ENCODE data around the gene RSPO3.
A peak's percentile ranks its signal among the peaks of the same experiment; 100 is the strongest.

RSPO3 gene, protein sequence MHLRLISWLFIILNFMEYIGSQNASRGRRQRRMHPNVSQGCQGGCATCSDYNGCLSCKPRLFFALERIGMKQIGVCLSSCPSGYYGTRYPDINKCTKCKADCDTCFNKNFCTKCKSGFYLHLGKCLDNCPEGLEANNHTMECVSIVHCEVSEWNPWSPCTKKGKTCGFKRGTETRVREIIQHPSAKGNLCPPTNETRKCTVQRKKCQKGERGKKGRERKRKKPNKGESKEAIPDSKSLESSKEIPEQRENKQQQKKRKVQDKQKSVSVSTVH

GRCh38 chr6:127118298-127119101 is at the start of gene RSPO3:
Gene RSPO3, plus strand, starts transcription at chr6:127118671. Its CDS starts 522 bp downstream, at chr6:127119193.
- H3F3A ChIP-seq (ENCODE audit: control insufficient read depth, insufficient read depth) = no peaks in the 10 kb centered on the region
- H4K20me1 ChIP-seq (ENCODE audit: control insufficient read depth, insufficient read depth, low read depth, low read length) = no peaks in the 10 kb centered on the region
- H3K4me2 ChIP-seq (ENCODE audit: low read length) = no peak within 1 kb of the TSS
- TF ChIP-seq EZH2phosphoT487 (IDR thresholded peaks at IDR 0.05; ENCODE audit: borderline replicate concordance, low read length) = no peak
- TF ChIP-seq, protein P1, sequence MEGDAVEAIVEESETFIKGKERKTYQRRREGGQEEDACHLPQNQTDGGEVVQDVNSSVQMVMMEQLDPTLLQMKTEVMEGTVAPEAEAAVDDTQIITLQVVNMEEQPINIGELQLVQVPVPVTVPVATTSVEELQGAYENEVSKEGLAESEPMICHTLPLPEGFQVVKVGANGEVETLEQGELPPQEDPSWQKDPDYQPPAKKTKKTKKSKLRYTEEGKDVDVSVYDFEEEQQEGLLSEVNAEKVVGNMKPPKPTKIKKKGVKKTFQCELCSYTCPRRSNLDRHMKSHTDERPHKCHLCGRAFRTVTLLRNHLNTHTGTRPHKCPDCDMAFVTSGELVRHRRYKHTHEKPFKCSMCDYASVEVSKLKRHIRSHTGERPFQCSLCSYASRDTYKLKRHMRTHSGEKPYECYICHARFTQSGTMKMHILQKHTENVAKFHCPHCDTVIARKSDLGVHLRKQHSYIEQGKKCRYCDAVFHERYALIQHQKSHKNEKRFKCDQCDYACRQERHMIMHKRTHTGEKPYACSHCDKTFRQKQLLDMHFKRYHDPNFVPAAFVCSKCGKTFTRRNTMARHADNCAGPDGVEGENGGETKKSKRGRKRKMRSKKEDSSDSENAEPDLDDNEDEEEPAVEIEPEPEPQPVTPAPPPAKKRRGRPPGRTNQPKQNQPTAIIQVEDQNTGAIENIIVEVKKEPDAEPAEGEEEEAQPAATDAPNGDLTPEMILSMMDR (IDR thresholded peaks at IDR 0.05; ENCODE audit: low read depth, low read length, poor library complexity, severe bottlenecking) = no peak
- no peaks in the 10 kb centered on the region for H3K9me3 ChIP-seq (ENCODE audit: control insufficient read depth, insufficient read depth, low read length)
- H3K27ac ChIP-seq (ENCODE audit: low read depth, low read length) = no peak within 1 kb of the TSS
- H3K27me3 ChIP-seq (ENCODE audit: control insufficient read depth, low read length) = peaks cover 32% of the 10 kb centered on the region
- no peaks in the 10 kb centered on the region for H3K4me1 ChIP-seq (ENCODE audit: control insufficient read depth, low read length)
- no peaks in the 10 kb centered on the region for H3K79me2 ChIP-seq (ENCODE audit: control insufficient read depth, low read length)
- no peak within 1 kb of the TSS for H3K4me3 ChIP-seq (ENCODE audit: low read length)
- no peaks in the 10 kb centered on the region for H3K36me3 ChIP-seq (ENCODE audit: control insufficient read depth, low read length)
- no peaks in the 10 kb centered on the region for H3K9me2 ChIP-seq (replicated peaks; ENCODE audit: control insufficient read depth, low read length)

GRCh38 chr6:127069659-127070279 is 48.7 kb upstream of the RSPO3 start:
- no peak overlapping the region for H3K4me2 ChIP-seq (ENCODE audit: low read length)
- H3K9me2 ChIP-seq (replicated peaks; ENCODE audit: control insufficient read depth, low read length) = no peaks in the 10 kb centered on the region
- H3K4me1 ChIP-seq (ENCODE audit: control insufficient read depth, low read length) = no peaks in the 10 kb centered on the region
- no peak overlapping the region for H3K27ac ChIP-seq (ENCODE audit: low read depth, low read length)
- H3F3A ChIP-seq (ENCODE audit: control insufficient read depth, insufficient read depth) = no peaks in the 10 kb centered on the region
- TF ChIP-seq, protein P1 (IDR thresholded peaks at IDR 0.05; ENCODE audit: low read depth, low read length, poor library complexity, severe bottlenecking) = peak; percentile 49
- no peak for TF ChIP-seq EZH2phosphoT487 (IDR thresholded peaks at IDR 0.05; ENCODE audit: borderline replicate concordance, low read length)
- H3K36me3 ChIP-seq (ENCODE audit: control insufficient read depth, low read length) = no peaks in the 10 kb centered on the region
- no peak overlapping the region for H3K4me3 ChIP-seq (ENCODE audit: low read length)
- no peaks in the 10 kb centered on the region for H3K9me3 ChIP-seq (ENCODE audit: control insufficient read depth, insufficient read depth, low read length)
- H3K79me2 ChIP-seq (ENCODE audit: control insufficient read depth, low read length) = no peaks in the 10 kb centered on the region
- H3K27me3 ChIP-seq (ENCODE audit: control insufficient read depth, low read length) = no peaks in the 10 kb centered on the region; the same call in 1 of the 2 replicates
- no peaks in the 10 kb centered on the region for H4K20me1 ChIP-seq (ENCODE audit: control insufficient read depth, insufficient read depth, low read depth, low read length)

DNA sequence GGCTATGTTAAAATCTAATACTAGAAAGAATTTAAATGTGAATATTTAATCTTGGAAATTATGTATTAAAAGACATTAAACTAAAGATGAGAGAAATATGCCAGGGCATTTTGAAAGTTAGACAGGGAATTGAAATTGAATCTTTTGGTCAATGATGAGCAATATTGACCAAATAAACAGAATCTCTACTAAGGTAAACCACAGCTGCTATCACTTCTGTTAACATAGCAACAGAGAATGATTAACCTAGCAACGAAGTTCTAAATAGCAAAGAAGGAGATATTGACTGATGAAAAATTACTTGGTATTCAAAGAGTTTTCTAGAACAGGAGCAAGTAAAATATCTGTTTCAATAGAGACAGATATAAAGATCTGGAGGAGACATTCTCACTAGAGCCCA is 45.2 kb upstream of the RSPO3 start:
- TF ChIP-seq, protein P1 (IDR thresholded peaks at IDR 0.05; ENCODE audit: low read depth, low read length, poor library complexity, severe bottlenecking) = no peak
- no peak for TF ChIP-seq EZH2phosphoT487 (IDR thresholded peaks at IDR 0.05; ENCODE audit: borderline replicate concordance, low read length)
- Histone ChIP-seq H3F3A (ENCODE audit: control insufficient read depth, insufficient read depth) (no peaks in the 10 kb centered on the region), H3K79me2 (ENCODE audit: control insufficient read depth, low read length) (no peaks in the 10 kb centered on the region)

More for the DNA sequence above, 45.2 kb upstream of the RSPO3 start:
- Histone ChIP-seq H3K9me3 (ENCODE audit: control insufficient read depth, insufficient read depth, low read length) (no peaks in the 10 kb centered on the region), H4K20me1 (ENCODE audit: control insufficient read depth, insufficient read depth, low read depth, low read length) (no peaks in the 10 kb centered on the region), H3K27ac (ENCODE audit: low read depth, low read length) (no peak overlapping the region), H3K27me3 (ENCODE audit: control insufficient read depth, low read length) (no peaks in the 10 kb centered on the region; the same call in 1 of the 2 replicates), H3K4me1 (ENCODE audit: control insufficient read depth, low read length) (no peaks in the 10 kb centered on the region), H3K4me3 (ENCODE audit: low read length) (no peak overlapping the region), H3K4me2 (ENCODE audit: low read length) (no peak overlapping the region), H3K36me3 (ENCODE audit: control insufficient read depth, low read length) (no peaks in the 10 kb centered on the region), H3K9me2 (replicated peaks; ENCODE audit: control insufficient read depth, low read length) (no peaks in the 10 kb centered on the region)

All from DOHH2 (cell line).